ENCODE results near the gene WWOX.

WWOX gene

GRCh38 chr16:78640886-78641285 lies 541.4 kb downstream of the WWOX start:
- ATAC-seq (replicated peaks; ENCODE audit: extremely low read depth, poor library complexity, severe bottlenecking): no peak
- Mint-ChIP-seq H3K4me3 (no peak overlapping the region), H3K27ac (ENCODE audit: low read depth) (no peak overlapping the region), H3K4me1 (no peaks in the 10 kb centered on the region), H3K27me3 (peaks cover 20% of the 10 kb centered on the region), H3K9me3 (no peaks in the 10 kb centered on the region), H3K36me3 (ENCODE audit: insufficient read depth) (peaks cover 2% of the 10 kb centered on the region)
- no peak for DNase-seq (ENCODE audit: low spot score in 2 of 2)

DNA sequence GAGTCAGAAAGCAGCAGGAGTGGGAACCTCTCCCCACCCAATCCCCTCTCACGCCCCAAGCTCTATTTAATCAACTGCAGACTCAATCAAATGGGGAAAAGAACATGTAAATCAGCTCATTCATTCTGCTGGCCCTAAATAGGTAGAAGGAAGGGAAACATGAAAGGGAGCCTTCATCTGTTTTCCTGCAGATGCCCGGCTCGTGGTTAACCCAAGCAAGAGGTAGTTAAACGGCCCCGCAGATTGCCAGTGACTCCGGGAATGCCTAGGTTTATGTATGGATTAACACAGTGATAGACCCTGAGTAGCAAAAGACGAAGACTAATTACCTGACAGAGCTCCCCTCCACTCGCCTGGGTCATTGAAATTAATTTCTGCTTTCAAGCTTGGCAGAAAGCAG lies 542.0 kb downstream of the WWOX start:
- H3K27ac Mint-ChIP-seq (ENCODE audit: low read depth): no peak overlapping the region
- peaks cover 20% of the 10 kb centered on the region for H3K27me3 Mint-ChIP-seq
- no peak for ATAC-seq (replicated peaks; ENCODE audit: extremely low read depth, poor library complexity, severe bottlenecking)
- DNase-seq (ENCODE audit: low spot score in 2 of 2): no peak
- no peaks in the 10 kb centered on the region for H3K4me1 Mint-ChIP-seq
- H3K36me3 Mint-ChIP-seq (ENCODE audit: insufficient read depth): peaks cover 2% of the 10 kb centered on the region
- H3K4me3 Mint-ChIP-seq: no peak overlapping the region
- H3K9me3 Mint-ChIP-seq: no peaks in the 10 kb centered on the region

DNA sequence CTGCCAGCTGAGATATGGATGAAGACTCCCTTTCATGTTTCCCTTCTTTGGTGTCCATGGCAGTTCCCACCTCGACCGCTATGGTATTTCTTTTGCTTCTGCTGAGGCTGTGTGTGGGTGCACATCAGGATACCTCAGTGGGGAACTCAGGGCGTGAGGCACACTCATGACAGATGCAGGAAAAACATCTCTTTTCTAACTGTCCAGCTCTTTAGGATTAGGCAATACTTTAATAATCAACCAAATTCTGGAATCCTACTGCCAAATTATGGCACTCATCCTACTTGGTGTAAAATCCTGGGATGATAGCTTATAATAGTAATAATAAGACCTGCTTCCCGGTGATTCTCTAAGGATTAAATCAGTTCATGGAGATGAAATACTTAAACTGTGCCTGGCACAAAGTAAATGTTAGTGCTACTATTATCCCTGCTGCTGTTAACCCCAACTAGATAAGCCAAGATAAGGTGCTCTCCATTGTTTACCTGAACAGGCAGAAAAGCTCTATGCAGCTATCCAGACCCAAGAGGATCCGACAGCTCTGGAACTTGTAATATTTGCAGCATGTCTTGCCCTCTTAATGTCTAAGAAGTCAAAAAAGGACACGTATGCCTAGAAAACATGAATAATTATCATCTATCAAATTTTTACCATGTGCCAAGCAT lies 543.3 kb downstream of the WWOX start:
- Mint-ChIP-seq H3K4me3 (no peak overlapping the region), H3K36me3 (ENCODE audit: insufficient read depth) (peaks cover 2% of the 10 kb centered on the region), H3K4me1 (no peaks in the 10 kb centered on the region), H3K27ac (ENCODE audit: low read depth) (no peak overlapping the region), H3K27me3 (peaks cover 20% of the 10 kb centered on the region), H3K9me3 (no peaks in the 10 kb centered on the region)
- ATAC-seq (replicated peaks; ENCODE audit: extremely low read depth, poor library complexity, severe bottlenecking) (no peak), DNase-seq (ENCODE audit: low spot score in 2 of 2) (no peak)

GRCh38 chr16:78645657-78646056 lies 546.2 kb downstream of the WWOX start:
- no peak overlapping the region for H3K4me3 Mint-ChIP-seq
- ATAC-seq (replicated peaks; ENCODE audit: extremely low read depth, poor library complexity, severe bottlenecking) (no peak), DNase-seq (ENCODE audit: low spot score in 2 of 2) (no peak)
- peaks cover 1% of the 10 kb centered on the region for H3K27me3 Mint-ChIP-seq
- no peaks in the 10 kb centered on the region for H3K36me3 Mint-ChIP-seq (ENCODE audit: insufficient read depth)
- H3K27ac Mint-ChIP-seq (ENCODE audit: low read depth): no peak overlapping the region
- H3K4me1 Mint-ChIP-seq: no peaks in the 10 kb centered on the region
- H3K9me3 Mint-ChIP-seq: no peaks in the 10 kb centered on the region

GRCh38 chr16:78647019-78647418 lies 547.6 kb downstream of the WWOX start:
- Mint-ChIP-seq H3K36me3 (ENCODE audit: insufficient read depth) (no peaks in the 10 kb centered on the region), H3K4me3 (no peak overlapping the region), H3K27me3 (no peaks in the 10 kb centered on the region), H3K4me1 (no peaks in the 10 kb centered on the region), H3K27ac (ENCODE audit: low read depth) (no peak overlapping the region), H3K9me3 (no peaks in the 10 kb centered on the region)
- ATAC-seq (replicated peaks; ENCODE audit: extremely low read depth, poor library complexity, severe bottlenecking) (no peak), DNase-seq (ENCODE audit: low spot score in 2 of 2) (no peak)

GRCh38 chr16:78647491-78647890 lies 548.0 kb downstream of the WWOX start:
- no peak for DNase-seq (ENCODE audit: low spot score in 2 of 2)
- no peak overlapping the region for H3K4me3 Mint-ChIP-seq
- no peaks in the 10 kb centered on the region for H3K27me3 Mint-ChIP-seq
- H3K9me3 Mint-ChIP-seq: no peaks in the 10 kb centered on the region
- H3K36me3 Mint-ChIP-seq (ENCODE audit: insufficient read depth): no peaks in the 10 kb centered on the region
- no peaks in the 10 kb centered on the region for H3K4me1 Mint-ChIP-seq
- ATAC-seq (replicated peaks; ENCODE audit: extremely low read depth, poor library complexity, severe bottlenecking): no peak
- H3K27ac Mint-ChIP-seq (ENCODE audit: low read depth): no peak overlapping the region

DNA sequence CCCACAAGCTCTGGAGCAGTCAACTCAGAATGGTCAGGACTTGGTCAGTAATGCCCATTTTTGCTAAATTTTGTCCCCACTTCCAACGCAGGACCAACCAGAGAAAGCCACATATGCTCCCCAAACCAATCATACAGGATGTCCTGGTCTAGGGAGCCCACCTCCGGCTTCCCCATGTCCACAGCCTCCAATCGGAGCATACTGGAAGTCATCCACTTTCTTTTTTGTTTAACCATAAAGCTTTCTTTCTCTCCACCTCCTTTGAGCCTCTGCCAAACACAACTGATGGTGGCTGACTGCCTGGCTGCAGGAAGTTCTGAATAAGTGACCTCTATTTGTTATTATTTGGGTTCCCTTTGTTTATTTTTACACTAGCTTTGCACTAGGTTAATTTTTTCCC lies 549.1 kb downstream of the WWOX start:
- Mint-ChIP-seq H3K36me3 (ENCODE audit: insufficient read depth) (no peaks in the 10 kb centered on the region), H3K27ac (ENCODE audit: low read depth) (no peak overlapping the region), H3K9me3 (no peaks in the 10 kb centered on the region), H3K27me3 (no peaks in the 10 kb centered on the region), H3K4me3 (no peak overlapping the region), H3K4me1 (no peaks in the 10 kb centered on the region)
- ATAC-seq (replicated peaks; ENCODE audit: extremely low read depth, poor library complexity, severe bottlenecking) (no peak), DNase-seq (ENCODE audit: low spot score in 2 of 2) (no peak)

DNA sequence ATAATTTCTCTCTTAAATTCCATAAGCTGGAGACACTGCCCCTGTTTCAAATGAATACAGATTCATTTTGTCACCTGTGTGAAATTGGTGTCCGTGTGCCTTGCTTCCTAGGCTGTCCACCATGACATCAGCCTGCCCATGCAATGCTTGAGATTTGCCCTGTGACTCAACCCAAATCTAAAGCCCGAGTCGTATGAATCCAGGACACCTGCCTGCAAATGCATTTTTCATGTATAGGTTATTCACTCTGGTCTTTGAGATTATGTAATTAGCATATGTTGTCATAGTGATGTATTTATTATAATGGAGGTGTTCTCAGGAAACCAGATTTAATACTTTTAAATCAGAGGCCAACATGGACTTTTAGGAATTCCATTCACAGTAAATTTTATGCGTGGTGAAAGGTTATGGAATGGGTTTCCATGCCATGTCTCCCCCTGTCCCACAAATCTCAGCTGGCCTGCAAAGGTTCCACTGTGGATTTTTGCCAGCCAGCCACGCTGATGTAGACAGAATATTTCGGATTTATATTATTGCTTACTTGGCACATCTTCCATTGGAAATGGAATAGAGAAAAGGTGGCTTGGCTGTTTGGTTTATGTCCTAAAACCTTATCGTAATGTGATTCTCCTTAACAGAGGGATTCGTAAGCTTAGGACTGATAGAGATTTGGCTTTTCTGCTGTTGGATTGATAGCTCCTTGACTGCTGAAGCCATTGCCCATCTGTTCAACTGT lies 551.1 kb downstream of the WWOX start:
- ATAC-seq (replicated peaks; ENCODE audit: extremely low read depth, poor library complexity, severe bottlenecking) (no peak), DNase-seq (ENCODE audit: low spot score in 2 of 2) (no peak)
- no peaks in the 10 kb centered on the region for H3K9me3 Mint-ChIP-seq
- H3K27me3 Mint-ChIP-seq: no peaks in the 10 kb centered on the region
- H3K36me3 Mint-ChIP-seq (ENCODE audit: insufficient read depth): peaks cover 2% of the 10 kb centered on the region
- no peak overlapping the region for H3K27ac Mint-ChIP-seq (ENCODE audit: low read depth)
- no peaks in the 10 kb centered on the region for H3K4me1 Mint-ChIP-seq
- no peak overlapping the region for H3K4me3 Mint-ChIP-seq

DNA sequence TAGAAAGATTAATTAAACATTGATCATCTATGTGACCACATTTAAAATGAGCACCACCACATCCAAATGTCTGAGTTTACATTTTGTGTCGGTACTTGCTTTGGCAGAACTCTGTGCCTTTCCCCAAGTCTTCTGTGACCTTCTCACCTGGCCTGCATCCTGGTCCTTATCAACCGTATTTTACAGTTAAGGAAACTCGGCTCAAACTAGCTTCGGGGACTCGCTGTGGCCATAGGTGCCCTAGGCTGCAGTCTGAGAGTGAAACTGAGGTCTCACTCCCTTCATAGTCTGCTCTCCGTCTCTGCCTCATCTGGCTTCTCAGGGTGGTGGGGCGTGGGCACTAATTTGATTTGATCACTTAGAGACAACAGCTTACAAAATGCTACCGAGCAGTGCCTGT lies 555.5 kb downstream of the WWOX start:
- no peak for DNase-seq (ENCODE audit: low spot score in 2 of 2)
- no peak for ATAC-seq (replicated peaks; ENCODE audit: extremely low read depth, poor library complexity, severe bottlenecking)
- Mint-ChIP-seq H3K4me3 (no peak overlapping the region), H3K4me1 (no peaks in the 10 kb centered on the region), H3K27ac (ENCODE audit: low read depth) (no peak overlapping the region), H3K9me3 (no peaks in the 10 kb centered on the region), H3K36me3 (ENCODE audit: insufficient read depth) (peaks cover 2% of the 10 kb centered on the region), H3K27me3 (peaks cover 10% of the 10 kb centered on the region)

GRCh38 chr16:78655331-78656113 lies 556.1 kb downstream of the WWOX start:
- Mint-ChIP-seq H3K36me3 (ENCODE audit: insufficient read depth) (peaks cover 2% of the 10 kb centered on the region), H3K9me3 (no peaks in the 10 kb centered on the region), H3K27me3 (peaks cover 10% of the 10 kb centered on the region), H3K27ac (ENCODE audit: low read depth) (no peak overlapping the region), H3K4me3 (no peak overlapping the region), H3K4me1 (no peaks in the 10 kb centered on the region)
- no peak for DNase-seq (ENCODE audit: low spot score in 2 of 2)
- ATAC-seq (replicated peaks; ENCODE audit: extremely low read depth, poor library complexity, severe bottlenecking): no peak

DNA sequence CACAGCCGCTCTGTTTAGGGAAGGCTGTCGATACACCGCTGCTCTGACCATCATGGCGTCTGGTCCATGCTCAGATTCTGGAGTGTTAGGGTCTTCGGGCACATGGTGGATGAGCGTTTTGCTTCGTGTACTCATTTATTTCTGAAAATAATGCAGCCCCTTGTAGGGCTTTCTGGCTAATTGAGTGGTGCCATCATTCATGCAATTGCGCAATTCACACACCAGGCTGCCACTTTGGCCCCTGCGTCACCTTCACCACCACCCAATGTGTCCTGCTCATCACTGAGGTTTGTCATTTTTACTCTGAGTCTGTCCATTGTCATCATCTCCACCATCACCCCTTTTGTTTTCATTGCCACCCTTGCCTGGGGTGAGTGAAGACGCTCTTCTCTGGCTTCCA lies 557.4 kb downstream of the WWOX start:
- Mint-ChIP-seq H3K36me3 (ENCODE audit: insufficient read depth) (peaks cover 2% of the 10 kb centered on the region), H3K4me3 (no peak overlapping the region), H3K9me3 (no peaks in the 10 kb centered on the region), H3K4me1 (no peaks in the 10 kb centered on the region), H3K27ac (ENCODE audit: low read depth) (no peak overlapping the region), H3K27me3 (peaks cover 10% of the 10 kb centered on the region)
- DNase-seq (ENCODE audit: low spot score in 2 of 2): no peak
- no peak for ATAC-seq (replicated peaks; ENCODE audit: extremely low read depth, poor library complexity, severe bottlenecking)

DNA sequence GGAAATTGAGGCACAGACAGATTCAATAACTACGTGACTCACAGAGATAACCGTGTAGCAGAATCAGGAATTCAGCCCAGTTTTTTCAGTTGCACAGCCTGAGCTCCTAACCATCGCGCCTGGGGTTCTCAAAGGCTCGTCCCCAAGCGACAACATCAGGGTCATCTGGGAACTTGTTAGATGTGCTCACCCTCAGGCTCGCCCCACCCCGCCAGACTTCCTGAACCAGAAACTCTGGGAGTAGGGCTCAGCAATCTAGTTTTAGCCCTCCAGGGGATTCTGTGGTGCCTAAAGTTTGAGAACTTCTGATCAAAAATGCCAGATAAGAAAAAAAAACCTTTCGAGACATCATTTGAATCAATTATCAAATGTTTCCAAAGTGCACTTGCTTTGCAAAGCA lies 559.8 kb downstream of the WWOX start:
- no peaks in the 10 kb centered on the region for H3K9me3 Mint-ChIP-seq
- peaks cover 10% of the 10 kb centered on the region for H3K27me3 Mint-ChIP-seq
- no peak for ATAC-seq (replicated peaks; ENCODE audit: extremely low read depth, poor library complexity, severe bottlenecking)
- peaks cover 2% of the 10 kb centered on the region for H3K36me3 Mint-ChIP-seq (ENCODE audit: insufficient read depth)
- no peaks in the 10 kb centered on the region for H3K4me1 Mint-ChIP-seq
- no peak overlapping the region for H3K27ac Mint-ChIP-seq (ENCODE audit: low read depth)
- DNase-seq (ENCODE audit: low spot score in 2 of 2): no peak
- no peak overlapping the region for H3K4me3 Mint-ChIP-seq

Data from central memory CD8-positive, alpha-beta T cell (primary cell).